Globus pallidus (tissue), 1 donor: Measurements from ENCODE around the gene PPP1R10.
"Not testable (repeated sequence)": the region's sequence is repeated elsewhere in the genome, so short reads cannot be mapped to it uniquely, and the experiment has no call there.

ENCODE experiments used
- DNase-seq: peaks from one replicate; pipeline ENCODE4 v3.0.0-alpha.2; 2015; ENCODE audit warnings: low spot score

The PPP1R10 gene

GRCh38 chr6:30598912-30599624 is 18.0 kb downstream of the PPP1R10 start:
- no peak for DNase-seq

- DNase-seq: not testable (repeated sequence)
Measured at GRCh38 chr6:30597315-30598144, 19.5 kb downstream of the PPP1R10 start.

GRCh38 chr6:30592287-30592686 is 24.8 kb downstream of the PPP1R10 start:
- DNase-seq: no peak

GRCh38 chr6:30591008-30591407 is 26.0 kb downstream of the PPP1R10 start:
- DNase-seq: no peak

- DNase-seq: no peak
Measured at GRCh38 chr6:30590509-30590908, 26.5 kb downstream of the PPP1R10 start.

- no peak for DNase-seq
Measured at GRCh38 chr6:30589754-30590358, 27.2 kb downstream of the PPP1R10 start.

GRCh38 chr6:30583921-30584320 is 33.1 kb downstream of the PPP1R10 start:
- no peak for DNase-seq

- DNase-seq: no peak
Measured at GRCh38 chr6:30578051-30578450, 39.0 kb downstream of the PPP1R10 start.

- no peak for DNase-seq
Measured at GRCh38 chr6:30573113-30573512, 43.9 kb downstream of the PPP1R10 start.

GRCh38 chr6:30572148-30572547 is 44.9 kb downstream of the PPP1R10 start:
- DNase-seq: no peak

- no peak for DNase-seq
Measured at GRCh38 chr6:30571762-30572082, 45.3 kb downstream of the PPP1R10 start.

- DNase-seq: peak; percentile 96
Measured at GRCh38 chr6:30571075-30571761, 45.8 kb downstream of the PPP1R10 start, which contains the start of gene ABCF1. Gene ABCF1, plus strand, starts transcription at chr6:30571442. Its CDS starts 46 bp downstream, at chr6:30571488.

- no peak for DNase-seq
Measured at GRCh38 chr6:30570740-30571074, 46.3 kb downstream of the PPP1R10 start.

GRCh38 chr6:30570263-30570662 is 46.8 kb downstream of the PPP1R10 start:
- no peak for DNase-seq

GRCh38 chr6:30568245-30568644 is 48.8 kb downstream of the PPP1R10 start:
- no peak for DNase-seq

GRCh38 chr6:30565772-30566171 is 51.3 kb downstream of the PPP1R10 start:
- DNase-seq: no peak

GRCh38 chr6:30564114-30564513 is 52.9 kb downstream of the PPP1R10 start:
- DNase-seq: no peak

- DNase-seq: no peak
Measured at GRCh38 chr6:30562470-30563425, 54.3 kb downstream of the PPP1R10 start.

GRCh38 chr6:30560930-30561329 is 56.1 kb downstream of the PPP1R10 start:
- DNase-seq: no peak

- DNase-seq: no peak
Measured at GRCh38 chr6:30557683-30557981, 59.4 kb downstream of the PPP1R10 start.

- peak; percentile 95 for DNase-seq
Measured at GRCh38 chr6:30556906-30557682, 59.9 kb downstream of the PPP1R10 start, which contains the start of gene PRR3. Gene PRR3, plus strand, starts transcription at chr6:30557295. Its CDS starts 50 bp downstream, at chr6:30557345.
